A549 (cell line): ENCODE measurements around the gene TOMM20L. TPM values are rescaled to one million over a fixed set of nuclear protein-coding genes. Genes with fewer than 3 reads are reported as not detected.

Experiments
- ATAC-seq, 2 experiments: fragments of 200-7000 bp in 1 of 2; fragments of >200 bp in 1 of 2; cut with Nextera tagmentation in 1 of 2; cut with Tn5 transposase in 1 of 2; 3 replicates each; pipeline versions ENCODE4 v1.8.0 to v1.9.1; 2018 to 2020; ENCODE audit warnings: mild to moderate bottlenecking in 1 of 2, moderate library complexity in 1 of 2
- CTCF ChIA-PET: fragments of 300-600 bp; sonication (Branson Sonifier 250); formaldehyde crosslinking; extraction: SDS; loops from one replicate; lab custom pipeline; 2021; ENCODE audit warnings: antibody characterized with exemption, inconsistent platforms; lab: Yijun Ruan, JAX
- POLR2A ChIA-PET: fragments of 350-600 bp; formaldehyde crosslinking; extraction: SDS; loops from one replicate; lab custom pipeline; 2021; ENCODE audit warnings: antibody characterized with exemption, inconsistent platforms; lab: Yijun Ruan, JAX
- DNase-seq, 2 experiments: peaks; one replicate each; pipeline versions ENCODE4 v3.0.0 to v3.0.0-alpha.2; 2011 to 2016; ENCODE audit warnings: low read depth in 1 of 2, low spot score in 1 of 2
- FAIRE-seq: peaks from 2 replicates; lab custom pipeline; 2011; peaks lifted over from hg19 to GRCh38; lab: Jason Lieb, UNC
- H3K27ac ChIP-seq, 2 experiments: fragments of >200 bp; sonication (Bioruptor Twin); formaldehyde crosslinking; 3 replicates each; pipeline ENCODE4 v1.5.1; 2016 to 2017
- H3K4me1 ChIP-seq: fragments of >200 bp; sonication (Bioruptor Twin); formaldehyde crosslinking; 3 replicates; pipeline ENCODE4 v1.6.1; 2016
- H3K4me2 ChIP-seq: fragments of >200 bp; sonication (Bioruptor Twin); formaldehyde crosslinking; 3 replicates; pipeline ENCODE4 v1.6.1; 2016
- H3K4me3 ChIP-seq: fragments of >200 bp; sonication (Bioruptor Twin); formaldehyde crosslinking; 3 replicates; pipeline ENCODE4 v1.5.1; 2016
- H3K9me3 ChIP-seq: fragments of >200 bp; sonication (Bioruptor Twin); formaldehyde crosslinking; 3 replicates; pipeline ENCODE4 v1.6.1; 2016
- CHD4 ChIP-seq: fragments of 200-600 bp; sonication (generic); IDR thresholded peaks from 2 replicates; pipeline ENCODE4 v1.6.1; 2016; ENCODE audit warnings: antibody characterized with exemption, mild to moderate bottlenecking, borderline replicate concordance
- EHMT2 ChIP-seq: fragments of 200-600 bp; sonication (generic); IDR thresholded peaks from 2 replicates; pipeline ENCODE4 v1.6.1; 2016; ENCODE audit warnings: antibody characterized with exemption, low read depth, mild to moderate bottlenecking, moderate library complexity
- FOSL2 ChIP-seq, 2 experiments: fragments of 450-650 bp in 1 of 2; fragments of >200 bp in 1 of 2; sonication (Bioruptor Twin) in 1 of 2; formaldehyde crosslinking; IDR thresholded peaks; 2 replicates each; pipeline versions ENCODE4 v1.5.0 to v1.6.1; 2016 to 2020; ENCODE audit warnings: mild to moderate bottlenecking in 1 of 2, moderate library complexity in 1 of 2
- JUN ChIP-seq, 2 experiments: fragments of >200 bp; sonication (Bioruptor Twin); formaldehyde crosslinking; IDR thresholded peaks; 2 replicates in 1 of 2; 3 replicates in 1 of 2; pipeline ENCODE4 v1.6.1; 2016 to 2017
- MAFK ChIP-seq: fragments of 450-650 bp; IDR thresholded peaks from 2 replicates; pipeline ENCODE4 v1.6.1; 2014; ENCODE audit not compliant: partially characterized antibody
- MYC ChIP-seq: IDR thresholded peaks from 2 replicates; pipeline ENCODE4 v1.6.1; 2012; ENCODE audit warnings: mild to moderate bottlenecking, inconsistent platforms, low read length, improper control_type of control experiment, borderline replicate concordance
- ZC3H11A ChIP-seq: fragments of 450-650 bp; IDR thresholded peaks from 2 replicates; pipeline ENCODE4 v1.6.1; 2014; ENCODE audit warnings: antibody characterized with exemption, mild to moderate bottlenecking
- WGBS: methylation state at CpG from one replicate; pipeline ENCODE4 v1.1.6; 2017; ENCODE audit errors: missing lambda C conversion rate; 5-methylcytosine and 5-hydroxymethylcytosine counted together
- polyA plus RNA-seq, 4 experiments: library from polyadenylated mRNA; depleted of rRNA in 3 of 4; stranded (reverse); fragments of >200 nt; fragmentation: RNase III in 1 of 4; extraction: RNeasy Plus Mini Kit Qiagen cat#74134 plus additional on column Dnase treatment in 1 of 4; gene quantifications; 2 replicates in 3 of 4; 3 replicates in 1 of 4; pipeline ENCODE4 v1.2.3, GENCODE V29; 2011 to 2017
- small RNA-seq, 6 experiments: library from RNA; depleted of rRNA; stranded (forward); fragments of <200 nt; gene quantifications; one replicate each; pipeline ENCODE3, GENCODE V24; 2012
- TF ChIP-seq, protein P1 (sequence below): IDR thresholded peaks from 2 replicates; pipeline ENCODE4 v1.6.1; 2012
- TF ChIP-seq, protein P2 (sequence below): fragments of 200-600 bp; sonication (generic); IDR thresholded peaks from 2 replicates; pipeline ENCODE4 v1.6.1; 2016; ENCODE audit warnings: antibody characterized with exemption, mild to moderate bottlenecking, moderate library complexity

Gene TOMM20L
- polyA plus RNA-seq, 2 of the 4 experiments (the other 2 are of a cell fraction), result not detected

DNA sequence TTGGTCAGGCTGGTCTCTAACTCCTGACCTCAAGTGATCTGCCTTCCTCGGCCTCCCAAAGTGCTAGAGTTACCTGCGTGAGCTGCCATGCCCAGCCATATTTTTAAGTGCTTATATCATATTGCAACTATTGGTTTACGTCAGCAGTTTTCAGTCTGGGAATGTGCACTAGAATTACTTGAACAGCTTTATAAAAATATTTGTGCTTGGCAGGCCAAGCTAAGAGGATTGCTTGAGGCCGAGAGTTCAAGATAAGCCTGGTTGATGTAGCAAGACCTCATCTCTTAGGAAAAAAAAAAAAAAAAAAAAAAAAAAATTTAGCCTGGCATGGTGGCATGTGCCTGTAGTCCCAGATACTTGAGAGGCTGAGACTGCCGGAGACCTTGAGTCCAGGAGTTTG is 48.9 kb downstream of the TOMM20L start:
- DNase-seq (no peak), FAIRE-seq (no peak), ATAC-seq (no peak)
- Histone ChIP-seq H3K27ac (no peak overlapping the region), H3K4me3 (no peak overlapping the region), H3K4me2 (no peak overlapping the region), H3K4me1 (peaks cover 5% of the 10 kb centered on the region; the same call in 1 of the 3 replicates), H3K9me3 (no peaks in the 10 kb centered on the region)
- TF ChIP-seq MAFK (peak; percentile 18), ZC3H11A (no peak), CHD4 (no peak), EHMT2 (no peak)
- POLR2A ChIA-PET, result interaction anchor here (1.2 kb wide), 1 partner anchor 17 kb away, joined by 4 read pairs; the partner anchor contains the start of genes KIAA0586 and TIMM9
- CTCF ChIA-PET, result interaction anchor here (0.7 to 1.7 kb wide), 2 partner anchors 11 to 12 kb away, joined by 5 to 8 read pairs; no protein-coding TSS in a partner anchor
- WGBS, result 95% methylated on average over 5 of the region's 5 CpGs

DNA sequence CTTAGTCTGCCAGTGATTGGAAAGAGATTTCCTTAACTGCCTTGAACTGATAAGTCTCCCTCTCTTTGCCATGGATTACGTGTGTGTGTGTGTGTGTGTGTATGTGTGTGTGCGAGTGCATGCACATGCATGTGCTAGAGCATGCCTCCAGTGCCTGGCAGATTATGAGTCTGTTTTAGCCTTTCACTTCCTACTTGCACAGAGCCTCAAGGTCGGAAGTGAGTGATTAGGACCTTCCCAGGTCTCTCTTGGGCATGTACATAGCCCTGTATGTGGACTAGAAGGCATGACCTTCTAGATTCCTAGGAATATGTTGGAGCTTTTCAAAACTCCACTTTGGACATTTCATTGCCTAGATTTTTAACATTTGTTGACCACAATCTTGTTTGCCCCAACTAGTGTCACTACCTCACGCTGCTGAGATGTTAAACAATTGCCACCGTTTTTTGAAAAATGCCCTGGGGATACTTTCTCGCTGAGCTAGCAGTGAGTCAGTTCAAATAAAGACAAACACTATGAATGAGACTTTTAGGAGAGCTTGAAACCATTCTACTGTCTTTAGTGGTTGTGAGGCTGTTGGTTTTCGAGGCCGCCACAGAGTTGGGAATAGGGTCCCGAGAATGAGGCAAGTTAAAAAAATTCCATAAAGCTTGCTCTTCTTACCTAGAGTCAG is 60.0 kb downstream of the TOMM20L start:
- FAIRE-seq (peak; percentile 83), DNase-seq (peak; percentile 46 to 56)
- H3K9me3 ChIP-seq, result no peaks in the 10 kb centered on the region
- no peak overlapping the region for H3K4me3 ChIP-seq
- peak overlapping the region; percentile 51 to 77 for H3K27ac ChIP-seq
- H3K4me2 ChIP-seq, result peak overlapping the region; percentile 67
- CTCF ChIA-PET, result interaction anchor here (0.6 to 1.8 kb wide), 4 partner anchors 9 to 134 kb away, joined by 3 to 8 read pairs (median 3); partner anchors contain the start of genes KIAA0586 and TIMM9
- POLR2A ChIA-PET, result interaction anchor here (2.0 kb wide), 1 partner anchor 28 kb away, joined by 8 read pairs; the partner anchor contains the start of genes KIAA0586 and TIMM9
- peak; percentile 22; the same call in 1 of the 2 replicates for TF ChIP-seq FOSL2 (IDR thresholded peaks at IDR 0.05)
- peak; percentile 68 for TF ChIP-seq FOSL2 (CRISPR knock-in tag; IDR thresholded peaks at IDR 0.05)
- TF ChIP-seq, protein P1, sequence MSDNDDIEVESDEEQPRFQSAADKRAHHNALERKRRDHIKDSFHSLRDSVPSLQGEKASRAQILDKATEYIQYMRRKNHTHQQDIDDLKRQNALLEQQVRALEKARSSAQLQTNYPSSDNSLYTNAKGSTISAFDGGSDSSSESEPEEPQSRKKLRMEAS, result peak; percentile 67; the same call in 1 of the 2 replicates
- TF ChIP-seq MAFK, result peak; percentile 48
- TF ChIP-seq, protein P2, sequence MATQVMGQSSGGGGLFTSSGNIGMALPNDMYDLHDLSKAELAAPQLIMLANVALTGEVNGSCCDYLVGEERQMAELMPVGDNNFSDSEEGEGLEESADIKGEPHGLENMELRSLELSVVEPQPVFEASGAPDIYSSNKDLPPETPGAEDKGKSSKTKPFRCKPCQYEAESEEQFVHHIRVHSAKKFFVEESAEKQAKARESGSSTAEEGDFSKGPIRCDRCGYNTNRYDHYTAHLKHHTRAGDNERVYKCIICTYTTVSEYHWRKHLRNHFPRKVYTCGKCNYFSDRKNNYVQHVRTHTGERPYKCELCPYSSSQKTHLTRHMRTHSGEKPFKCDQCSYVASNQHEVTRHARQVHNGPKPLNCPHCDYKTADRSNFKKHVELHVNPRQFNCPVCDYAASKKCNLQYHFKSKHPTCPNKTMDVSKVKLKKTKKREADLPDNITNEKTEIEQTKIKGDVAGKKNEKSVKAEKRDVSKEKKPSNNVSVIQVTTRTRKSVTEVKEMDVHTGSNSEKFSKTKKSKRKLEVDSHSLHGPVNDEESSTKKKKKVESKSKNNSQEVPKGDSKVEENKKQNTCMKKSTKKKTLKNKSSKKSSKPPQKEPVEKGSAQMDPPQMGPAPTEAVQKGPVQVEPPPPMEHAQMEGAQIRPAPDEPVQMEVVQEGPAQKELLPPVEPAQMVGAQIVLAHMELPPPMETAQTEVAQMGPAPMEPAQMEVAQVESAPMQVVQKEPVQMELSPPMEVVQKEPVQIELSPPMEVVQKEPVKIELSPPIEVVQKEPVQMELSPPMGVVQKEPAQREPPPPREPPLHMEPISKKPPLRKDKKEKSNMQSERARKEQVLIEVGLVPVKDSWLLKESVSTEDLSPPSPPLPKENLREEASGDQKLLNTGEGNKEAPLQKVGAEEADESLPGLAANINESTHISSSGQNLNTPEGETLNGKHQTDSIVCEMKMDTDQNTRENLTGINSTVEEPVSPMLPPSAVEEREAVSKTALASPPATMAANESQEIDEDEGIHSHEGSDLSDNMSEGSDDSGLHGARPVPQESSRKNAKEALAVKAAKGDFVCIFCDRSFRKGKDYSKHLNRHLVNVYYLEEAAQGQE, result no peak
- TF ChIP-seq JUN (IDR thresholded peaks at IDR 0.05), result 0 out of 5 replicates have a peak, but pooled peaks of 1 of the 2 experiments have one; percentile 24
- TF ChIP-seq MYC, result no peak
- TF ChIP-seq, all 56 proteins: peak for 4
- H3K4me1 ChIP-seq, result peaks cover 19% of the 10 kb centered on the region
- 21% methylated on average over 9 of the region's 9 CpGs for WGBS
- peak; percentile 96 to 97 for ATAC-seq

Small RNAs within 50 kb of the gene (small RNA-seq; reads per million reads assigned to genes)
- 0 reads per million in 6 experiments for gene RF00019

Other genes starting within 250 kb of the TOMM20L start
- gene ARMH4, start 243.7 kb upstream of the TOMM20L start, polyA plus RNA-seq (2011; rRNA removed), result 0.22 and 0.56 TPM in 2 replicates
- gene ARMH4, start 243.7 kb upstream of the TOMM20L start, polyA plus RNA-seq (2017; fragmentation: RNase III; extraction: RNeasy Plus Mini Kit Qiagen cat#74134 plus additional on column Dnase treatment), result 0.15 to 0.77 TPM (median 0.59 TPM) in 3 replicates
- gene ACTR10, start 195.8 kb upstream of the TOMM20L start, polyA plus RNA-seq (2011; rRNA removed), result 100 and 101 TPM in 2 replicates
- 47.1 to 53.8 TPM (median 47.9 TPM) in 3 replicates for gene ACTR10, start 195.8 kb upstream of the TOMM20L start, polyA plus RNA-seq (2017; fragmentation: RNase III; extraction: RNeasy Plus Mini Kit Qiagen cat#74134 plus additional on column Dnase treatment)
- gene PSMA3, start 151.1 kb upstream of the TOMM20L start, polyA plus RNA-seq (2011; rRNA removed), result 410 and 411 TPM in 2 replicates
- 260 to 286 TPM (median 261 TPM) in 3 replicates for gene PSMA3, start 151.1 kb upstream of the TOMM20L start, polyA plus RNA-seq (2017; fragmentation: RNase III; extraction: RNeasy Plus Mini Kit Qiagen cat#74134 plus additional on column Dnase treatment)
- gene ARID4A, start 97.4 kb upstream of the TOMM20L start, polyA plus RNA-seq (2011; rRNA removed), result 9.3 and 15.1 TPM in 2 replicates
- 6.9 to 9.7 TPM (median 9.0 TPM) in 3 replicates for gene ARID4A, start 97.4 kb upstream of the TOMM20L start, polyA plus RNA-seq (2017; fragmentation: RNase III; extraction: RNeasy Plus Mini Kit Qiagen cat#74134 plus additional on column Dnase treatment)
- 64.0 and 70.1 TPM in 2 replicates for gene TIMM9, start 31.6 kb downstream of the TOMM20L start, polyA plus RNA-seq (2011; rRNA removed)
- 96.3 to 107 TPM (median 101 TPM) in 3 replicates for gene TIMM9, start 31.6 kb downstream of the TOMM20L start, polyA plus RNA-seq (2017; fragmentation: RNase III; extraction: RNeasy Plus Mini Kit Qiagen cat#74134 plus additional on column Dnase treatment)
- gene KIAA0586, start 31.8 kb downstream of the TOMM20L start, polyA plus RNA-seq (2011; rRNA removed), result 18.5 and 22.2 TPM in 2 replicates
- 10.6 to 12.5 TPM (median 10.8 TPM) in 3 replicates for gene KIAA0586, start 31.8 kb downstream of the TOMM20L start, polyA plus RNA-seq (2017; fragmentation: RNase III; extraction: RNeasy Plus Mini Kit Qiagen cat#74134 plus additional on column Dnase treatment)
- gene DACT1, start 242.0 kb downstream of the TOMM20L start, polyA plus RNA-seq (2011; rRNA removed), result 0.37 and 0.45 TPM in 2 replicates
- 0.68 to 0.89 TPM (median 0.84 TPM) in 3 replicates for gene DACT1, start 242.0 kb downstream of the TOMM20L start, polyA plus RNA-seq (2017; fragmentation: RNase III; extraction: RNeasy Plus Mini Kit Qiagen cat#74134 plus additional on column Dnase treatment)